HepG2 (cell line): ENCODE results near the gene F8. TPM values are rescaled to one million over a fixed set of nuclear protein-coding genes. Genes with fewer than 3 reads are reported as not detected.

ENCODE experiments used
- ATAC-seq: fragments of 200-7000 bp; cut with Tn5 transposase; 3 replicates; pipeline ENCODE4 v1.9.1; 2020; ENCODE audit warnings: mild to moderate bottlenecking, moderate library complexity
- BruUV-seq: library from RNA; stranded (reverse); fragments of 400-500 nt; replicated peaks from 2 replicates; lab custom pipeline; 2021; lab: Mats Ljungman, UMichigan
- CTCF ChIA-PET: fragments of 300-600 bp; formaldehyde crosslinking; extraction: SDS; loops from one replicate; lab custom pipeline; 2021; ENCODE audit warnings: low total read pairs, inconsistent platforms, low intra/inter-chr PET ratio; lab: Yijun Ruan, JAX
- POLR2A ChIA-PET: fragments of 350-600 bp; sonication (Branson Sonifier 250); formaldehyde crosslinking; loops from one replicate; lab custom pipeline; 2020; ENCODE audit warnings: antibody characterized with exemption, inconsistent platforms; lab: Yijun Ruan, JAX
- DNase-seq: peaks from one replicate; pipeline ENCODE4 v3.0.0-alpha.2; 2015; ENCODE audit warnings: low spot score
- FAIRE-seq: peaks from 3 replicates; lab custom pipeline; 2011; peaks lifted over from hg19 to GRCh38; lab: Jason Lieb, UNC
- H2AFZ ChIP-seq: one replicate; pipeline ENCODE4 v1.6.1; 2011; ENCODE audit warnings: low read length, inconsistent platforms
- H3K27ac ChIP-seq: fragments of 300-600 bp; 3 replicates; pipeline ENCODE4 v1.8.0; 2011; ENCODE audit warnings: mixed run types, mild to moderate bottlenecking, mixed read lengths, low read length, inconsistent platforms; ENCODE audit not compliant: insufficient read depth; ENCODE audit errors: extremely low read length
- H3K27me3 ChIP-seq, 2 experiments: fragments of 200-600 bp in 1 of 2; 2 replicates in 1 of 2; 3 replicates in 1 of 2; pipeline versions ENCODE4 v1.6.0 to v1.8.0; 2011; ENCODE audit warnings: low read length in 2 of 2, mild to moderate bottlenecking in 2 of 2, moderate library complexity in 2 of 2, inconsistent platforms in 1 of 2; ENCODE audit not compliant: insufficient read depth in 2 of 2, control insufficient read depth in 1 of 2
- H3K36me3 ChIP-seq, 2 experiments: fragments of 200-600 bp in 1 of 2; replicated peaks in 1 of 2; 2 replicates in 1 of 2; 3 replicates in 1 of 2; pipeline versions ENCODE4 v1.5.1 to v1.8.0; 2011; ENCODE audit warnings: low read length in 2 of 2, inconsistent platforms in 1 of 2; ENCODE audit not compliant: insufficient read depth in 2 of 2, control insufficient read depth in 1 of 2
- H3K4me1 ChIP-seq: 2 replicates; pipeline ENCODE4 v1.5.1; 2012; ENCODE audit warnings: low read length, inconsistent platforms; ENCODE audit not compliant: insufficient read depth
- H3K4me2 ChIP-seq: 2 replicates; pipeline ENCODE4 v1.6.0; 2011; ENCODE audit warnings: low read depth, low read length, inconsistent platforms
- H3K4me3 ChIP-seq, 3 experiments: fragments of 200-600 bp in 1 of 3; sonication (generic), shearing (Covaris generic) in 1 of 3; replicated peaks in 1 of 3; 2 replicates each; pipeline ENCODE4 v1.5.1; 2011 to 2016; ENCODE audit warnings: low read length in 3 of 3, inconsistent platforms in 2 of 3, low read depth in 2 of 3, mild to moderate bottlenecking in 2 of 3, control low read depth in 1 of 3, mixed read lengths in 1 of 3; ENCODE audit not compliant: insufficient read depth in 1 of 3
- H3K79me2 ChIP-seq: one replicate; pipeline ENCODE4 v1.6.1; 2011; ENCODE audit warnings: low read length, inconsistent platforms; ENCODE audit not compliant: insufficient read depth
- H3K9ac ChIP-seq: 2 replicates; pipeline ENCODE4 v1.6.0; 2011; ENCODE audit warnings: mild to moderate bottlenecking, low read depth, low read length, inconsistent platforms; ENCODE audit not compliant: insufficient read depth
- H3K9me3 ChIP-seq: 2 replicates; pipeline ENCODE4 v1.5.1; 2012; ENCODE audit warnings: mild to moderate bottlenecking, low read length
- H4K20me1 ChIP-seq: 2 replicates; pipeline ENCODE4 v1.6.0; 2011; ENCODE audit warnings: inconsistent platforms, mild to moderate bottlenecking, low read length, moderate library complexity; ENCODE audit not compliant: insufficient read depth
- HIVEP1 ChIP-seq: sonication (generic); formaldehyde crosslinking; IDR thresholded peaks from 2 replicates; pipeline ENCODE4 v1.4.0; 2020; ENCODE audit warnings: mild to moderate bottlenecking, missing genetic modification reagents
- KLF6 ChIP-seq: IDR thresholded peaks from 2 replicates; pipeline ENCODE4 v1.8.0; 2016; ENCODE audit warnings: missing biosample characterization, missing genetic modification reagents
- MBD4 ChIP-seq: IDR thresholded peaks from 2 replicates; pipeline ENCODE4 v1.6.1; 2012; ENCODE audit warnings: low read length, inconsistent platforms, borderline replicate concordance
- SOX13 ChIP-seq, 3 experiments: fragments of 450-650 bp in 1 of 3; sonication (generic) in 1 of 3; formaldehyde crosslinking in 1 of 3; IDR thresholded peaks in 2 of 3; conservative IDR thresholded peaks in 1 of 3; 2 replicates each; pipeline versions ENCODE4 v1.5.0 to v1.6.1; 2016 to 2020; ENCODE audit warnings: antibody characterized with exemption in 1 of 3, mild to moderate bottlenecking in 1 of 3, missing compliant biosample characterization in 1 of 3, missing genetic modification reagents in 1 of 3, moderate library complexity in 1 of 3
- ZBED4 ChIP-seq: sonication (generic); formaldehyde crosslinking; IDR thresholded peaks from 2 replicates; pipeline ENCODE4 v1.4.0; 2020; ENCODE audit warnings: missing genetic modification reagents, borderline replicate concordance
- ZNF160 ChIP-seq: sonication (generic); formaldehyde crosslinking; IDR thresholded peaks from 2 replicates; pipeline ENCODE4 v1.8.0; 2022; ENCODE audit warnings: mild to moderate bottlenecking, inconsistent platforms, missing genetic modification reagents
- ZNF337 ChIP-seq: sonication (generic); formaldehyde crosslinking; IDR thresholded peaks from 2 replicates; pipeline ENCODE4 v1.5.1; 2020; ENCODE audit warnings: missing genetic modification reagents, low read depth, mild to moderate bottlenecking, borderline replicate concordance
- ZNF558 ChIP-seq: sonication (generic); formaldehyde crosslinking; IDR thresholded peaks from 2 replicates; pipeline ENCODE4 v1.9.0; 2022; ENCODE audit warnings: mild to moderate bottlenecking, missing genetic modification reagents, borderline replicate concordance
- ZUFSP ChIP-seq: sonication (generic); formaldehyde crosslinking; IDR thresholded peaks from 2 replicates; pipeline ENCODE4 v1.9.0; 2021; ENCODE audit warnings: missing genetic modification reagents, mild to moderate bottlenecking, borderline replicate concordance
- WGBS: methylation state at CpG from one replicate; pipeline ENCODE4 v1.1.6; 2017; ENCODE audit warnings: low lambda C conversion rate; 5-methylcytosine and 5-hydroxymethylcytosine counted together
- in situ Hi-C: cut with HindIII; loops from 2 replicates; pipeline ENCODE4 v1.10.0; 2017; ENCODE audit warnings: low pct_unique_long_range_greater_than_20kb; ENCODE audit not compliant: extremely low pct_ligation_motif_present
- intact Hi-C: fragments of 100-400 bp; cut with micrococcal nuclease; formaldehyde crosslinking; loops from one replicate; pipeline ENCODE4 v1.10.0; 2022; ENCODE audit not compliant: unreplicated experiment
- polyA plus RNA-seq, 8 experiments: library from polyadenylated mRNA; depleted of rRNA in 3 of 8; stranded (reverse) in 7 of 8; unstranded in 1 of 8; fragments of >200 nt; fragmentation: Illumina TruSeq in 4 of 8; extraction: Trizol in 4 of 8; gene quantifications; 2 replicates each; pipeline versions ENCODE4 v1.2.1 to v1.2.3, GENCODE V29; 2011 to 2016; ENCODE audit warnings: low read depth in 4 of 8, missing spikeins in 1 of 8, mixed read lengths in 1 of 8; ENCODE audit not compliant: insufficient read depth in 1 of 8
- total RNA-seq, 5 experiments: library from RNA; depleted of rRNA; stranded (reverse); fragments of >200 nt; fragmentation: Illumina TruSeq; extraction: Trizol; gene quantifications; 2 replicates each; pipeline ENCODE4 v1.2.3, GENCODE V29; 2016; ENCODE audit warnings: low read depth in 1 of 5
- TF ChIP-seq, protein P1 (sequence below): sonication (generic); formaldehyde crosslinking; IDR thresholded peaks from 2 replicates; pipeline ENCODE4 v1.4.0; 2020; ENCODE audit warnings: missing genetic modification reagents

The F8 gene
- total and polyA plus RNA-seq, 2 of the 13 experiments (the other 11 are each of a cell fraction or from before 2014, with no cell fraction given) = 0.29 to 0.61 TPM

DNA sequence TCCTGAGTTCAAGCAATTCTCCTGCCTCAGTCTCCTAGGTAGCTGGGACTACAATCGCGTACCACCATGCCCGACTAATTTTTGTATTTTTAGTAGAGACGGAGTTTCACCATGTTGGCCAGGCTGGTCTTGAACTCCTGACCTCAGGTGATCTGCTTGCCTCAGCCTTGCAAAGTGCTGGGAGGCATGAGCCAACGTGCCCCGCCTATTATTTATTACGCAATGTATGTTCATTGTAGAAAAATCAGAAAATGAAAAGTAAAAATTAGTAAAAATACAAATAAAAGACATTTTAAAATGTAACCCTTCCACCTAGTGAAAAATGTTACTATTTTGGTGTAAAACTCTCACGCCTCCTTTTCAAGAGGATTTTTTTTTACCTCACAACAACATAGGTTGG lies 122.2 kb downstream of the F8 start:
- in situ Hi-C loops = no loop called here
- H3K36me3 ChIP-seq = no peaks in the 10 kb centered on the region
- TF ChIP-seq ZBED4 (CRISPR knock-in tag) = no peak
- TF ChIP-seq ZNF337 (CRISPR knock-in tag) = no peak
- TF ChIP-seq HIVEP1 = no peak
- TF ChIP-seq ZNF160 = no peak
- TF ChIP-seq SOX13 (IDR thresholded peaks at IDR 0.05) = no peak
- no peak for TF ChIP-seq SOX13 (CRISPR knock-in tag; conservative IDR thresholded peaks at IDR 0.05 in 1 of 2, IDR thresholded peaks at IDR 0.05 in 1 of 2)
- TF ChIP-seq, protein P1, sequence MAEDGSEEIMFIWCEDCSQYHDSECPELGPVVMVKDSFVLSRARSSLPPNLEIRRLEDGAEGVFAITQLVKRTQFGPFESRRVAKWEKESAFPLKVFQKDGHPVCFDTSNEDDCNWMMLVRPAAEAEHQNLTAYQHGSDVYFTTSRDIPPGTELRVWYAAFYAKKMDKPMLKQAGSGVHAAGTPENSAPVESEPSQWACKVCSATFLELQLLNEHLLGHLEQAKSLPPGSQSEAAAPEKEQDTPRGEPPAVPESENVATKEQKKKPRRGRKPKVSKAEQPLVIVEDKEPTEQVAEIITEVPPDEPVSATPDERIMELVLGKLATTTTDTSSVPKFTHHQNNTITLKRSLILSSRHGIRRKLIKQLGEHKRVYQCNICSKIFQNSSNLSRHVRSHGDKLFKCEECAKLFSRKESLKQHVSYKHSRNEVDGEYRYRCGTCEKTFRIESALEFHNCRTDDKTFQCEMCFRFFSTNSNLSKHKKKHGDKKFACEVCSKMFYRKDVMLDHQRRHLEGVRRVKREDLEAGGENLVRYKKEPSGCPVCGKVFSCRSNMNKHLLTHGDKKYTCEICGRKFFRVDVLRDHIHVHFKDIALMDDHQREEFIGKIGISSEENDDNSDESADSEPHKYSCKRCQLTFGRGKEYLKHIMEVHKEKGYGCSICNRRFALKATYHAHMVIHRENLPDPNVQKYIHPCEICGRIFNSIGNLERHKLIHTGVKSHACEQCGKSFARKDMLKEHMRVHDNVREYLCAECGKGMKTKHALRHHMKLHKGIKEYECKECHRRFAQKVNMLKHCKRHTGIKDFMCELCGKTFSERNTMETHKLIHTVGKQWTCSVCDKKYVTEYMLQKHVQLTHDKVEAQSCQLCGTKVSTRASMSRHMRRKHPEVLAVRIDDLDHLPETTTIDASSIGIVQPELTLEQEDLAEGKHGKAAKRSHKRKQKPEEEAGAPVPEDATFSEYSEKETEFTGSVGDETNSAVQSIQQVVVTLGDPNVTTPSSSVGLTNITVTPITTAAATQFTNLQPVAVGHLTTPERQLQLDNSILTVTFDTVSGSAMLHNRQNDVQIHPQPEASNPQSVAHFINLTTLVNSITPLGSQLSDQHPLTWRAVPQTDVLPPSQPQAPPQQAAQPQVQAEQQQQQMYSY (CRISPR knock-in tag) = no peak
- TF ChIP-seq KLF6 = no peak
- no peak for TF ChIP-seq ZNF558 (CRISPR knock-in tag)
- TF ChIP-seq ZUFSP = no peak
- no peak for TF ChIP-seq MBD4
- TF ChIP-seq, all 625 proteins: peak for 0
- no peaks in the 10 kb centered on the region for H3K79me2 ChIP-seq
- POLR2A ChIA-PET = no interaction called here
- H3K4me3 ChIP-seq = no peak overlapping the region
- no peak overlapping the region for H3K9ac ChIP-seq
- no peak for ATAC-seq
- intact Hi-C loops = no loop called here
- CTCF ChIA-PET = no interaction called here
- no peaks in the 10 kb centered on the region for H3K4me1 ChIP-seq
- WGBS = 52% methylated on average over 8 of the region's 8 CpGs
- FAIRE-seq = no peak
- BruUV-seq = no TSS peak
- DNase-seq = no peak
- no peak overlapping the region for H2AFZ ChIP-seq
- no peak overlapping the region for H3K27ac ChIP-seq
- no peaks in the 10 kb centered on the region for H3K9me3 ChIP-seq
- H3K27me3 ChIP-seq = 0 out of 5 replicates have a peak, but pooled peaks cover 0 to 1% of the 10 kb centered on the region in 2 experiments
- H3K4me2 ChIP-seq = no peak overlapping the region
- H4K20me1 ChIP-seq = no peaks in the 10 kb centered on the region
